ENCODE results near the gene TRIM24.

GRCh38 chr7:138512885-138513284, 52.8 kb downstream of the TRIM24 start:
- no peak for TF ChIP-seq CTCF (conservative IDR thresholded peaks at IDR 0.05; ENCODE audit: low read depth, low read length)
- TF ChIP-seq EZH2 (IDR thresholded peaks at IDR 0.05; ENCODE audit: borderline replicate concordance, low read depth, low read length, poor library complexity, severe bottlenecking), result no peak

Data from A673 (cell line).